AG10803 (cell line): ENCODE data around the gene DCLRE1A.
"Not testable (repeated sequence)": the region's sequence is repeated elsewhere in the genome, so short reads cannot be mapped to it uniquely, and the experiment has no call there.

Experiments used
- DNase-seq: peaks from one replicate; pipeline ENCODE4 v3.0.0; 2010; ENCODE audit warnings: low read depth
- H3K4me3 ChIP-seq: 2 replicates; pipeline ENCODE4 v1.5.1; 2011; ENCODE audit warnings: mild to moderate bottlenecking, low read length, control low read depth
- CTCF ChIP-seq: conservative IDR thresholded peaks from 2 replicates; pipeline ENCODE4 v1.5.1; 2011; ENCODE audit warnings: mild to moderate bottlenecking, low read length, control low read depth, inconsistent platforms

DCLRE1A gene

GRCh38 chr10:113849140-113849803 is 4.6 kb downstream of the DCLRE1A start:
- no peak overlapping the region for H3K4me3 ChIP-seq
- TF ChIP-seq CTCF: no peak
- no peak for DNase-seq

GRCh38 chr10:113846036-113846435 is 7.8 kb downstream of the DCLRE1A start:
- TF ChIP-seq CTCF: no peak
- no peak overlapping the region for H3K4me3 ChIP-seq
- no peak for DNase-seq

GRCh38 chr10:113843972-113844485 is 9.9 kb downstream of the DCLRE1A start:
- H3K4me3 ChIP-seq: no peak overlapping the region
- no peak for DNase-seq
- no peak for TF ChIP-seq CTCF

GRCh38 chr10:113842171-113842570 is 11.7 kb downstream of the DCLRE1A start:
- no peak for TF ChIP-seq CTCF
- no peak overlapping the region for H3K4me3 ChIP-seq
- DNase-seq: no peak

GRCh38 chr10:113828567-113828966 is 25.3 kb downstream of the DCLRE1A start:
- DNase-seq: not testable (repeated sequence)

GRCh38 chr10:113825791-113826190 is 28.1 kb downstream of the DCLRE1A start:
- no peak overlapping the region for H3K4me3 ChIP-seq
- no peak for DNase-seq
- no peak for TF ChIP-seq CTCF

More at GRCh38 chr10:113828567-113828966, 25.3 kb downstream of the DCLRE1A start:
- H3K4me3 ChIP-seq: not testable (repeated sequence)

- DNase-seq: no peak
- H3K4me3 ChIP-seq: no peak overlapping the region
- no peak for TF ChIP-seq CTCF
These were observed 30.5 kb downstream of the DCLRE1A start for GRCh38 chr10:113823389-113823788.
